ENCODE measurements around the gene PON2. TPM values are rescaled to one million over a fixed set of nuclear protein-coding genes. Genes with fewer than 3 reads are reported as not detected.

The PON2 gene
- total RNA-seq, 2 donors from 2014 or later, result 62.0 to 108 TPM

DNA sequence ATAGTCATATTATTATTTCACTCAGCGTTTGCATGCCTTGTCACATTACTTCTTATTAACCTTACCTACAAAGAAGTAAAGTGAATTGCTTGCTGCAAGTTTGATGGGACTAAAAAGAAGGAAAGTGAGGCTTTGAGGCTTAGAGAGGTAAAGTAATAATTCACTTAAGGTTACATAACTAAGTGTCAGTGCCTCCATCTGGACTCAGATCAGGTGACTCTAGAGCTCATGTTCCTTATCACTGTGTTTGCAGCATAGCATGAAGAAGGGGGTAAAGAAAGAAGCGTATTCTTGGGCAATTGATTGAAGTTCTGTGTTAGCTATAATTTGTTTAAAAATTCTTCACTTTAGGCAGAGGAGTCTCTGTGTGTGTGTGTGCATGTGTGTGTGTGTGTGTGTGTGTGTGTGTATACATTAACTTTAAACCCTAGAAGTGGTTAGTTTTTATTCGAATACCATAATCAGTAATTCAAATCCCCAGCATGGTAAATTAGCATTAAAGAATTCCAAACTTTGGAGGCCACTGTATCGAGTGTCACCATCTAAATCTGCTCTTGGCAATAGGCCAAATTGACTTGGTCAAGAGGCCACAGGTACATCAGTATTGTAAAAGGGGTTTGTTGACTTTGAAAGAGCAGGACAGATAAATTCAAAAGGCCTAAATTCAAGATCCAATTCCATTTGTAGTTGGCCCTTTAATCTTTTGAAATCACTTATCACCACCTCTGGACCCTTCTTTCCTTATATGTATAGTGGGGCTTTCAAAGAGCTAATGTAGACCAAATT is 36.5 kb downstream of the PON2 start:
- Histone ChIP-seq H3K4me1 (no peaks in the 10 kb centered on the region), H3K9me3 (no peaks in the 10 kb centered on the region), H3K27me3 (no peaks in the 10 kb centered on the region), H3K27ac (no peak overlapping the region), H3K4me3 (no peak overlapping the region), H3K36me3 (replicated peaks in 1 of 2; ENCODE audit: insufficient read depth in 1 of 2, low read depth in 2 of 2) (no peaks in the 10 kb centered on the region)
- ATAC-seq (peak; percentile 27), DNase-seq (peak in 1 of 4 donors; percentile 11)
- intact Hi-C loops (cut with DNase I), result no loop called here
- no peak for TF ChIP-seq POLR2A (IDR thresholded peaks at IDR 0.05)
- TF ChIP-seq, protein P1, sequence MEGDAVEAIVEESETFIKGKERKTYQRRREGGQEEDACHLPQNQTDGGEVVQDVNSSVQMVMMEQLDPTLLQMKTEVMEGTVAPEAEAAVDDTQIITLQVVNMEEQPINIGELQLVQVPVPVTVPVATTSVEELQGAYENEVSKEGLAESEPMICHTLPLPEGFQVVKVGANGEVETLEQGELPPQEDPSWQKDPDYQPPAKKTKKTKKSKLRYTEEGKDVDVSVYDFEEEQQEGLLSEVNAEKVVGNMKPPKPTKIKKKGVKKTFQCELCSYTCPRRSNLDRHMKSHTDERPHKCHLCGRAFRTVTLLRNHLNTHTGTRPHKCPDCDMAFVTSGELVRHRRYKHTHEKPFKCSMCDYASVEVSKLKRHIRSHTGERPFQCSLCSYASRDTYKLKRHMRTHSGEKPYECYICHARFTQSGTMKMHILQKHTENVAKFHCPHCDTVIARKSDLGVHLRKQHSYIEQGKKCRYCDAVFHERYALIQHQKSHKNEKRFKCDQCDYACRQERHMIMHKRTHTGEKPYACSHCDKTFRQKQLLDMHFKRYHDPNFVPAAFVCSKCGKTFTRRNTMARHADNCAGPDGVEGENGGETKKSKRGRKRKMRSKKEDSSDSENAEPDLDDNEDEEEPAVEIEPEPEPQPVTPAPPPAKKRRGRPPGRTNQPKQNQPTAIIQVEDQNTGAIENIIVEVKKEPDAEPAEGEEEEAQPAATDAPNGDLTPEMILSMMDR (IDR thresholded peaks at IDR 0.05), result no peak
- WGBS, 2 donors, result 59 to 61% methylated on average over 4 of the region's 4 CpGs

DNA sequence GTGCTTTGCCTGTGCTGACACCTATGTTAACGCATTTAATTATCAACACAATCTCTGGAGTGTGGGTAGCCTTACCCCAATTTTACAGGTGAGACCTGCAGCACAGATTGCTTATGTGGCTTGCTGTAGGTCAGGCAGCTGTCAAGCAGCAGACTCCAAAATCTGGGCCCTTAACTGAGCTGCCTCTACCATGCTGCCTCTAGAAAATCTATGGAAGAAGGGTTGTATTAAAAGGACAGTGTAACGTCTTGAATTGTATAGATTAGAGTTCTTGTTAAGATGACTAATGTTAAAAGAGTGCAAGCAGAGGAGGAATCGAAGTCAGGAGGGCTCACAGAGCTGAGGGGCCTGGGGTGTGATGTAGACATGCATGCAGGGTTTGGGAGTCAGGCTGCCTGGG is 37.4 kb downstream of the PON2 start:
- no peak for ATAC-seq
- Histone ChIP-seq H3K4me1 (no peaks in the 10 kb centered on the region), H3K4me3 (no peak overlapping the region), H3K36me3 (replicated peaks in 1 of 2; ENCODE audit: insufficient read depth in 1 of 2, low read depth in 2 of 2) (no peaks in the 10 kb centered on the region), H3K27me3 (no peaks in the 10 kb centered on the region), H3K27ac (peak overlapping the region in 1 of 4 donors; percentile 82), H3K9me3 (no peaks in the 10 kb centered on the region)
- WGBS, 2 donors, result 34 to 57% methylated on average over 3 of the region's 3 CpGs
- DNase-seq, result peak in 1 of 4 donors; percentile 14
- TF ChIP-seq, protein P1 (IDR thresholded peaks at IDR 0.05), result no peak
- no peak for TF ChIP-seq POLR2A (IDR thresholded peaks at IDR 0.05)
- intact Hi-C loops (cut with DNase I), result no loop called here

DNA sequence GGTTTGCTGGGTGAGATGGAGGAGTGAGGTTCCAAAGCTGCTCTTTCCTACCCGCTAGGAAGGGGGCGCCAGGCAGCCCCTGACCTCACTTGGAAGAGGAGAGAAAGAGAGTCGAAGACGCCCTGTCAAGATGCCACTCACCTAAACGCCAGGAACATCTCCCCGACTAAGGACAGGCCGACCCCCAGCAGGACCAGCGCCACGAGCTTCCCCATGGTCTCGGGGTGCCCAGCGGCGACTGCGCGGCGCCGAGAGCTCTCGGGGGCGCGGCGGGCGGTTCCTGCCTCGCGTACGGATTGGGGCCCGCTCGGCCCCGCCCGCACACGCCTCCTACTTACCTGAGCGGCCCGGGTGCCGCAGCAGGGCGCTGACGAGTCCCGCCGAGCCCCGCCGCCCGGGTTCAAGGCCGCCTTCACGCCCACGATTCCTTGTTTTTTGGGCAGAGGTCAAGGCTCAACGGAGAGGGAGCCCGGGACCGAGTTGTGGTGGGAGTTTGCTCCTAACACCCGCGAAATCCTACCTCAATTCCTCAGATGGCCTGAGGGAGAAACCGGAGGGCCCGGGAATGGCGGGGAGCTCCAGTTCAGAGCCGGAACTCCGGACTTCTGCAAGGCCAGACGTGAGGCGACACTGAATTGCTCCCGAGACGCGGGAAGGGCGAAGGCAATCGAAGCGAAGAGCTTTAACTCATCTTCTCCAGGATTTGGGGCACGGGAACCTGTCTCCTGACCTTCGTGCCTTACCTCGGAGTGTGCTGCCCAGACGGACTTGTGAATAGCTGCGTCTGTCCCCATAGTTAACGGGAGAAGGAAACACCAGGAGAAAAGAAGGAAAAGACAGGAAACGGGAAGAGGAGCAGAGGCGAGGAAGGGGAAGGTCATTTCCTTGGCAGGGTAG is 38.4 kb downstream of the PON2 start, which contains the start of gene PON3:
PON3 (minus strand) TSS at position 240 of the 897 bp plus-strand sequence; CDS start at position 215, 25 bp downstream.
- DNase-seq, result peak; percentile 59 to 78 (median 68)
- Histone ChIP-seq H3K4me3 (peak within 1 kb of the TSS; percentile 38 to 69), H3K27me3 (no peaks in the 10 kb centered on the region), H3K4me1 (no peaks in the 10 kb centered on the region), H3K27ac (peak within 1 kb of the TSS in 3 of 4 donors; percentile 80 to 88 (median 82)), H3K36me3 (replicated peaks in 1 of 2; ENCODE audit: insufficient read depth in 1 of 2, low read depth in 2 of 2) (no peaks in the 10 kb centered on the region), H3K9me3 (no peaks in the 10 kb centered on the region)
- peak; percentile 54 to 81 (median 77) for TF ChIP-seq POLR2A (IDR thresholded peaks at IDR 0.05)
- TF ChIP-seq, protein P1 (IDR thresholded peaks at IDR 0.05), result peak; percentile 22 to 69 (median 41)
- WGBS, 2 donors, result 3 to 10% methylated on average over 33 to 68 of the region's 68 CpGs
- intact Hi-C loops (cut with DNase I), result no loop called here
- peak; percentile 94 for ATAC-seq

DNA sequence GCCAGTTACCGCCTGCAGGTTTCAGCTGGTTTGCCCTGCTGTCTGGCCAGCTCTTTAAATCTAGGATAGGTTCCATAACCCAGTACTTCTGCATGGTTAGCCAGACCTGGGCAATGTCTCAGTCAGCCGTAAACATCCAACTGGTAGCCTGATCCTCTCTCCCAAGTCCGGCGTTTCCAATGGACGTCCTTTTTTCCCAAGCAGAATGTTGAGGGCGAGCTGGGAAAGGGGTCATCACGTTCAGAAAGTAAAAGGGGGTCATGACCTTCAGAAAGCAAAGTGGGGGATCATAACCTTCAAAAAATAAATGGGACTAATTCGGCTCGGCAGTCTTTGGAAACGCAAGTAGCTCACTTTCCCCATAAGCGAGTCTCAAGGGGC is 39.1 kb downstream of the PON2 start:
- H3K27ac ChIP-seq, result peak overlapping the region in 3 of 4 donors; percentile 80 to 88 (median 82)
- peak overlapping the region in 1 of 2 donors; percentile 38 for H3K4me3 ChIP-seq
- H3K27me3 ChIP-seq, result no peaks in the 10 kb centered on the region
- intact Hi-C loops (cut with DNase I), result no loop called here
- no peak for TF ChIP-seq POLR2A (IDR thresholded peaks at IDR 0.05)
- TF ChIP-seq, protein P1 (IDR thresholded peaks at IDR 0.05), result no peak
- ATAC-seq, result no peak
- no peaks in the 10 kb centered on the region for H3K4me1 ChIP-seq
- H3K36me3 ChIP-seq (replicated peaks in 1 of 2; ENCODE audit: insufficient read depth in 1 of 2, low read depth in 2 of 2), result no peaks in the 10 kb centered on the region
- peak in 1 of 4 donors; percentile 15 for DNase-seq
- 49 to 55% methylated on average over 11 of the region's 11 CpGs for WGBS, 2 donors
- no peaks in the 10 kb centered on the region for H3K9me3 ChIP-seq

All from body of pancreas (tissue), 4 donors.